HEK293T (cell line): Measurements from ENCODE around the gene RPRD1B.

Source experiments
- CTCF ChIA-PET: fragments of 350-600 bp; formaldehyde crosslinking; extraction: SDS; loops from one replicate; lab custom pipeline; 2021; ENCODE audit warnings: antibody characterized with exemption, inconsistent platforms; lab: Yijun Ruan, JAX
- POLR2A ChIA-PET: fragments of 350-600 bp; formaldehyde crosslinking; extraction: SDS; loops from one replicate; lab custom pipeline; 2020; ENCODE audit warnings: antibody characterized with exemption, inconsistent platforms; lab: Yijun Ruan, JAX
- DNase-seq: peaks from one replicate; pipeline ENCODE4 v3.0.0; 2012; ENCODE audit warnings: mixed read lengths; ENCODE audit errors: extremely low spot score
- ARNT ChIP-seq: fragments of 450-650 bp; IDR thresholded peaks from 2 replicates; pipeline ENCODE4 v1.6.1; 2017; ENCODE audit warnings: mild to moderate bottlenecking
- BHLHE40 ChIP-seq: fragments of 450-650 bp; IDR thresholded peaks from 2 replicates; pipeline ENCODE4 v1.6.1; 2016; ENCODE audit warnings: mild to moderate bottlenecking, moderate library complexity, borderline replicate concordance
- CTBP1 ChIP-seq: fragments of 450-650 bp; IDR thresholded peaks from 2 replicates; pipeline ENCODE4 v1.6.1; 2016; ENCODE audit warnings: borderline replicate concordance
- ELF4 ChIP-seq: fragments of 450-650 bp; IDR thresholded peaks from 2 replicates; pipeline ENCODE4 v1.6.1; 2017; ENCODE audit warnings: antibody characterized with exemption
- FOXA1 ChIP-seq: fragments of 450-650 bp; IDR thresholded peaks from 2 replicates; pipeline ENCODE4 v1.6.1; 2016; ENCODE audit warnings: mild to moderate bottlenecking
- FOXK2 ChIP-seq: fragments of 450-650 bp; IDR thresholded peaks from 2 replicates; pipeline ENCODE4 v1.6.1; 2016; ENCODE audit warnings: mild to moderate bottlenecking
- FOXM1 ChIP-seq: fragments of 450-650 bp; IDR thresholded peaks from 2 replicates; pipeline ENCODE4 v1.6.1; 2017; ENCODE audit warnings: mild to moderate bottlenecking, borderline replicate concordance
- HDGF ChIP-seq: fragments of 450-650 bp; IDR thresholded peaks from 2 replicates; pipeline ENCODE4 v1.6.1; 2017; ENCODE audit warnings: antibody characterized with exemption, borderline replicate concordance
- L3MBTL2 ChIP-seq: fragments of 450-650 bp; conservative IDR thresholded peaks from 2 replicates; pipeline ENCODE4 v1.6.1; 2016; ENCODE audit warnings: mild to moderate bottlenecking
- LEF1 ChIP-seq: fragments of 450-650 bp; IDR thresholded peaks from 2 replicates; pipeline ENCODE4 v1.6.1; 2017; ENCODE audit warnings: mild to moderate bottlenecking, borderline replicate concordance
- NFRKB ChIP-seq: fragments of 450-650 bp; IDR thresholded peaks from 2 replicates; pipeline ENCODE4 v1.6.1; 2016; ENCODE audit warnings: mild to moderate bottlenecking, moderate library complexity
- PKNOX1 ChIP-seq: fragments of 450-650 bp; IDR thresholded peaks from 2 replicates; pipeline ENCODE4 v1.6.1; 2016
- SP1 ChIP-seq: fragments of 450-650 bp; IDR thresholded peaks from 2 replicates; pipeline ENCODE4 v1.6.1; 2017
- SUZ12 ChIP-seq: fragments of 450-650 bp; IDR thresholded peaks from 2 replicates; pipeline ENCODE4 v1.6.1; 2016; ENCODE audit warnings: mild to moderate bottlenecking
- TARDBP ChIP-seq: fragments of 450-650 bp; IDR thresholded peaks from 2 replicates; pipeline ENCODE4 v1.6.1; 2016
- ZNF384 ChIP-seq: fragments of 450-650 bp; IDR thresholded peaks from 2 replicates; pipeline ENCODE4 v1.6.1; 2016

Gene RPRD1B

GRCh38 chr20:38089500-38089899, 56.0 kb downstream of the RPRD1B start:
- ChIA-PET POLR2A (no interaction called here), CTCF (no interaction called here)
- DNase-seq, result no peak
- TF ChIP-seq HDGF, result no peak

- no peak for DNase-seq
- TF ChIP-seq ELF4 (no peak), LEF1 (no peak), FOXM1 (no peak), L3MBTL2 (no peak), FOXA1 (no peak), ARNT (no peak), HDGF (no peak), ZNF384 (no peak), CTBP1 (no peak)
- CTCF ChIA-PET, result no interaction called here
- POLR2A ChIA-PET, result no interaction called here
These were observed 56.5 kb downstream of the RPRD1B start for GRCh38 chr20:38090061-38090460.

GRCh38 chr20:38091441-38092216, 58.1 kb downstream of the RPRD1B start:
- no peak for DNase-seq
- ChIA-PET CTCF (no interaction called here), POLR2A (no interaction called here)
- TF ChIP-seq ZNF384 (no peak), SP1 (no peak), HDGF (no peak), FOXM1 (no peak), CTBP1 (no peak), SUZ12 (no peak), ELF4 (no peak), FOXA1 (no peak), ARNT (no peak), LEF1 (no peak), PKNOX1 (no peak), L3MBTL2 (no peak), BHLHE40 (no peak), NFRKB (no peak), FOXK2 (no peak), TARDBP (no peak)

- ChIA-PET CTCF (interaction anchor here (1.4 kb wide), 1 partner anchor 19 kb away, joined by 5 read pairs; no protein-coding TSS in a partner anchor), POLR2A (no interaction called here)
- TF ChIP-seq LEF1 (no peak), PKNOX1 (no peak), ZNF384 (no peak), SUZ12 (no peak), TARDBP (no peak), FOXA1 (no peak), FOXK2 (no peak), L3MBTL2 (no peak), ARNT (no peak), FOXM1 (no peak), NFRKB (no peak), BHLHE40 (no peak), HDGF (no peak), ELF4 (no peak)
- DNase-seq, result no peak
These were observed 58.8 kb downstream of the RPRD1B start for GRCh38 chr20:38092260-38092857.

- DNase-seq, result no peak
- POLR2A ChIA-PET, result no interaction called here
- CTCF ChIA-PET, result interaction anchor here (1.4 kb wide), 1 partner anchor 20 kb away, joined by 5 read pairs; no protein-coding TSS in a partner anchor
- no peak for TF ChIP-seq BHLHE40
- TF ChIP-seq HDGF, result no peak
- no peak for TF ChIP-seq ELF4
- TF ChIP-seq FOXA1, result no peak
- no peak for TF ChIP-seq ZNF384
- TF ChIP-seq LEF1, result no peak
- TF ChIP-seq TARDBP, result no peak
- TF ChIP-seq CTBP1, result no peak
- TF ChIP-seq SP1, result no peak
- TF ChIP-seq FOXM1, result no peak
- TF ChIP-seq PKNOX1, result no peak
- no peak for TF ChIP-seq NFRKB
- no peak for TF ChIP-seq SUZ12
- TF ChIP-seq L3MBTL2, result no peak
These were observed 59.4 kb downstream of the RPRD1B start for GRCh38 chr20:38092915-38093314.

- ChIA-PET POLR2A (no interaction called here), CTCF (interaction anchor here (1.4 kb wide), 1 partner anchor 21 kb away, joined by 5 read pairs; no protein-coding TSS in a partner anchor)
- no peak for DNase-seq
- TF ChIP-seq FOXM1 (no peak), ELF4 (no peak), LEF1 (no peak), PKNOX1 (no peak), FOXA1 (no peak), BHLHE40 (no peak), SP1 (no peak), TARDBP (no peak), L3MBTL2 (no peak), ARNT (no peak), NFRKB (no peak), ZNF384 (no peak), SUZ12 (no peak), HDGF (no peak), CTBP1 (no peak), FOXK2 (no peak)
These were observed 60.1 kb downstream of the RPRD1B start for GRCh38 chr20:38093641-38094077.
